Suprapubic skin (tissue), 4 donors: Measurements from ENCODE around the gene FOXJ3. TPM values are rescaled to one million over a fixed set of nuclear protein-coding genes. Genes with fewer than 3 reads are reported as not detected.

Source experiments
- DNase-seq, 2 donors: peaks; one replicate each; pipeline ENCODE4 v3.0.0-alpha.2; 2019; ENCODE audit warnings: low spot score in 2 of 2
- H3K27ac ChIP-seq: fragments of 200-600 bp; sonication (generic); one replicate; pipeline ENCODE4 v1.5.1; 2019
- H3K27me3 ChIP-seq: fragments of 200-600 bp; sonication (generic); one replicate; pipeline ENCODE4 v1.5.1; 2019
- H3K36me3 ChIP-seq: fragments of 200-600 bp; sonication (generic); one replicate; pipeline ENCODE4 v1.5.1; 2019
- H3K4me1 ChIP-seq: fragments of 200-600 bp; sonication (generic); one replicate; pipeline ENCODE4 v1.5.1; 2019
- H3K4me3 ChIP-seq: fragments of 200-600 bp; sonication (generic); one replicate; pipeline ENCODE4 v1.5.1; 2019; ENCODE audit warnings: mild to moderate bottlenecking
- H3K9me3 ChIP-seq: fragments of 200-600 bp; sonication (generic); one replicate; pipeline ENCODE4 v1.5.1; 2019
- EP300 ChIP-seq: sonication (generic); formaldehyde crosslinking; IDR thresholded peaks from one replicate; pipeline ENCODE4 v1.6.1; 2017; ENCODE audit warnings: antibody characterized with exemption
- POLR2A ChIP-seq, 2 donors: fragments of 450-650 bp; IDR thresholded peaks; one replicate each; pipeline ENCODE4 v1.6.1; 2017; ENCODE audit warnings: antibody characterized with exemption in 2 of 2, mild to moderate bottlenecking in 2 of 2, moderate library complexity in 2 of 2
- POLR2AphosphoS5 ChIP-seq, 3 donors: sonication (generic); formaldehyde crosslinking; IDR thresholded peaks; one replicate each; pipeline ENCODE4 v1.6.1; 2017; ENCODE audit warnings: antibody characterized with exemption in 3 of 3
- WGBS: methylation state at CpG from one replicate; pipeline ENCODE4 v1.1.5; 2018; 5-methylcytosine and 5-hydroxymethylcytosine counted together
- total RNA-seq, 4 donors: library from RNA; depleted of rRNA; stranded (reverse); fragments of >200 nt; gene quantifications; one replicate each; pipeline ENCODE4 v1.1.0, GENCODE V29; 2016
- TF ChIP-seq, protein P1 (sequence below), 2 donors: fragments of 200-600 bp in 1 of 2; fragments of 450-650 bp in 1 of 2; sonication (generic) in 1 of 2; IDR thresholded peaks; one replicate each; pipeline ENCODE4 v1.5.1; 2016 to 2019; ENCODE audit warnings: antibody characterized with exemption in 2 of 2, mild to moderate bottlenecking in 1 of 2, moderate library complexity in 1 of 2

The FOXJ3 gene
- total RNA-seq, 4 donors from 2014 or later, result 37.0 to 71.0 (median 41.1) TPM

DNA sequence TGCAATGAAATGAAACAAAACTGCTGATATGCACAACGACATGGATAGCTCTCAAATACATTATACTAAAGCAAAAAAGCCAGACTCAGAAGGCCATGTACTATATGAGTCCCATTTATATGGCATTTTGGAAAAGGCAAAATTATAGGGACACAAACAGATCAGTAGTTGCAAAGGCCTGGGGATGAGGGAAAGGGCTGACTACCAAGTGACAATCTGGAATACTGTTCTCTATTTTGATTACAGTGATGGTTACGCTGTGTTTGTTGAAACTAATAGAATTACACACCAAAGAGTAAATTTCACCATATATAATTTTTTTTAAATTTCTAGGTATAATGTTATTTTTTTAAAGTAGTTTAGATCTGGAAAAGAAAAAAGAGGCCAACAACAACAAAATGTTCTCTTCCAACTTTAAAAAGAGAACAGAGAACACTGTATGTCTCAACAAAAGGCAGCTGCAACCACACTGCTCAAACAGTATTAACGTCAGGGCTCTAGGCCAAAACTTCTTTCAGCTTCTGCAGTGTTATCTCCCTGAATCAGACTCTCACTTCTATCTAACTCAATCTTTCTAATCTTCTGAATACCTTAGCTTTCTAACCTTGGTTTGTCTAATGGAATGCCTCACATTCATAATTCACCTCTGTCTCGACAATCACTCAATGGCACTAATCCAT, 75.8 kb downstream of the FOXJ3 start:
- H3K4me1 ChIP-seq, result peaks cover 29% of the 10 kb centered on the region
- H3K4me3 ChIP-seq, result no peak overlapping the region
- 49% methylated on average over 4 of the region's 4 CpGs for WGBS
- no peak overlapping the region for H3K27ac ChIP-seq
- TF ChIP-seq POLR2AphosphoS5 (IDR thresholded peaks at IDR 0.05), result no peak
- TF ChIP-seq, protein P1, sequence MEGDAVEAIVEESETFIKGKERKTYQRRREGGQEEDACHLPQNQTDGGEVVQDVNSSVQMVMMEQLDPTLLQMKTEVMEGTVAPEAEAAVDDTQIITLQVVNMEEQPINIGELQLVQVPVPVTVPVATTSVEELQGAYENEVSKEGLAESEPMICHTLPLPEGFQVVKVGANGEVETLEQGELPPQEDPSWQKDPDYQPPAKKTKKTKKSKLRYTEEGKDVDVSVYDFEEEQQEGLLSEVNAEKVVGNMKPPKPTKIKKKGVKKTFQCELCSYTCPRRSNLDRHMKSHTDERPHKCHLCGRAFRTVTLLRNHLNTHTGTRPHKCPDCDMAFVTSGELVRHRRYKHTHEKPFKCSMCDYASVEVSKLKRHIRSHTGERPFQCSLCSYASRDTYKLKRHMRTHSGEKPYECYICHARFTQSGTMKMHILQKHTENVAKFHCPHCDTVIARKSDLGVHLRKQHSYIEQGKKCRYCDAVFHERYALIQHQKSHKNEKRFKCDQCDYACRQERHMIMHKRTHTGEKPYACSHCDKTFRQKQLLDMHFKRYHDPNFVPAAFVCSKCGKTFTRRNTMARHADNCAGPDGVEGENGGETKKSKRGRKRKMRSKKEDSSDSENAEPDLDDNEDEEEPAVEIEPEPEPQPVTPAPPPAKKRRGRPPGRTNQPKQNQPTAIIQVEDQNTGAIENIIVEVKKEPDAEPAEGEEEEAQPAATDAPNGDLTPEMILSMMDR (IDR thresholded peaks at IDR 0.05), result no peak
- no peak for TF ChIP-seq POLR2A (IDR thresholded peaks at IDR 0.05)
- no peak for DNase-seq
- H3K36me3 ChIP-seq, result no peaks in the 10 kb centered on the region
- no peaks in the 10 kb centered on the region for H3K27me3 ChIP-seq
- no peaks in the 10 kb centered on the region for H3K9me3 ChIP-seq

DNA sequence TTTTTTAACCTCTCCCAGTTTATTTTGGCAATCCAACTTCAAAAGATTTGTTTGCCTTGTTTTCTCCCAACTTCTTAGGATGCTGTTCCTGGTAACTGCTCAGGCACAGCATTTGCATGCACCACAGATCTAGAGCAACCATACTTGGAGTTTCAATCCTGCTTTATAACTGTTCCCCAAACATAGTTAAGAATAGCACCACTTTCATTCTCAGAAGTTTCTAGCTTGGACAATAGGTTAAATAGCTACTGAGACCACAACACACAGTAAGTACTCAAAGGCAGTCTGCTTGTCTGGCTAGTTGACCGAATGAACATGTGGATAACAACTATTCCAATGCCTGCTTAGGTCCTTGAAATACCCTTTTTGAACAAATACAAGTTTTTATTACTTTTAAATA, 76.8 kb downstream of the FOXJ3 start:
- TF ChIP-seq POLR2A (IDR thresholded peaks at IDR 0.05) (no peak), EP300 (no peak), POLR2AphosphoS5 (IDR thresholded peaks at IDR 0.05) (no peak)
- TF ChIP-seq, protein P1 (IDR thresholded peaks at IDR 0.05), result no peak
- Histone ChIP-seq H3K4me1 (peaks cover 29% of the 10 kb centered on the region), H3K27ac (no peak overlapping the region), H3K4me3 (no peak overlapping the region), H3K36me3 (no peaks in the 10 kb centered on the region), H3K9me3 (no peaks in the 10 kb centered on the region), H3K27me3 (no peaks in the 10 kb centered on the region)
- 94% methylated on average over 1 of the region's 1 CpG for WGBS
- DNase-seq, result no peak

DNA sequence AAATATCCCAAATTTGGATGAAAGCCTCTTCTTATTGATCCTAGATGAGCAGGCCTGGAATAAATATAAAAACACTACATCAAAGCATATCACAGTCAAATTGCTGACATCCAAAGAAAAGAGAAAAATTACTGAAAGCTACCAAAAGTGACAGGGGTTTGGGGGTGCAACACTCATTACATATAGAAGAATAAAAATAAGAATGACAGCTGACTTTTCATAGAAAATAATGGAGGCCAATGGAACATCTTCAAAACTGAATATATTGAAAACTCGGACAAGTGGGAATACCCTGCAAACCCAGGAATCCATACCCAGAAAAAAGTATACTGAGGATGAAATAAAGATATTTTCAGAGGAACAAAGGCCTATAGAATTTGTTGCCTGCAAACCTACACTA, 84.0 kb downstream of the FOXJ3 start:
- TF ChIP-seq POLR2AphosphoS5 (IDR thresholded peaks at IDR 0.05), result no peak
- TF ChIP-seq EP300, result no peak
- TF ChIP-seq POLR2A (IDR thresholded peaks at IDR 0.05), result no peak
- H3K9me3 ChIP-seq, result no peaks in the 10 kb centered on the region
- no peak overlapping the region for H3K4me3 ChIP-seq
- 100% methylated on average over 1 of the region's 1 CpG for WGBS
- H3K27ac ChIP-seq, result no peak overlapping the region
- no peaks in the 10 kb centered on the region for H3K36me3 ChIP-seq
- no peaks in the 10 kb centered on the region for H3K4me1 ChIP-seq
- DNase-seq, result no peak
- H3K27me3 ChIP-seq, result no peaks in the 10 kb centered on the region

DNA sequence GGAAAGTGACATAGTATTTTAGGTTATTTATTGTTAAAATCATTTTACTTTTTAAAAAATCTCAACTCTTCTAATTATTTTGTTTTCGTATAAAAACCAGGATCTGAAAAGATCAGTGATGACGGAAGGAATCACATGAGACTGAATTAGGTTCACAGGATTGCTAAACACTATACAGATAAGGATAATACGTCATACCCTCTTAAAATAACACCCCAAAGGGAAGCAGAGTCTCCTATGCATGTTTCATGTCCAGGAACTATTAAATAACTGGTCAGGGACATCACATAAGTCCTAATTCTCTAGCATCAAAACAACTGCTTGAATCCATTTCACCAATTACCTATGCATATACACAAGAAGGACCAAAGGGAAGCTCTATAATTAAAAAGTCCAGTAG, 84.9 kb downstream of the FOXJ3 start:
- Histone ChIP-seq H3K36me3 (no peaks in the 10 kb centered on the region), H3K9me3 (no peaks in the 10 kb centered on the region), H3K27me3 (no peaks in the 10 kb centered on the region), H3K27ac (no peak overlapping the region), H3K4me1 (no peaks in the 10 kb centered on the region), H3K4me3 (no peak overlapping the region)
- TF ChIP-seq EP300 (no peak), POLR2A (IDR thresholded peaks at IDR 0.05) (no peak), POLR2AphosphoS5 (IDR thresholded peaks at IDR 0.05) (no peak)
- TF ChIP-seq, protein P1 (IDR thresholded peaks at IDR 0.05), result no peak
- WGBS, result 65% methylated on average over 3 of the region's 3 CpGs
- DNase-seq, result no peak

DNA sequence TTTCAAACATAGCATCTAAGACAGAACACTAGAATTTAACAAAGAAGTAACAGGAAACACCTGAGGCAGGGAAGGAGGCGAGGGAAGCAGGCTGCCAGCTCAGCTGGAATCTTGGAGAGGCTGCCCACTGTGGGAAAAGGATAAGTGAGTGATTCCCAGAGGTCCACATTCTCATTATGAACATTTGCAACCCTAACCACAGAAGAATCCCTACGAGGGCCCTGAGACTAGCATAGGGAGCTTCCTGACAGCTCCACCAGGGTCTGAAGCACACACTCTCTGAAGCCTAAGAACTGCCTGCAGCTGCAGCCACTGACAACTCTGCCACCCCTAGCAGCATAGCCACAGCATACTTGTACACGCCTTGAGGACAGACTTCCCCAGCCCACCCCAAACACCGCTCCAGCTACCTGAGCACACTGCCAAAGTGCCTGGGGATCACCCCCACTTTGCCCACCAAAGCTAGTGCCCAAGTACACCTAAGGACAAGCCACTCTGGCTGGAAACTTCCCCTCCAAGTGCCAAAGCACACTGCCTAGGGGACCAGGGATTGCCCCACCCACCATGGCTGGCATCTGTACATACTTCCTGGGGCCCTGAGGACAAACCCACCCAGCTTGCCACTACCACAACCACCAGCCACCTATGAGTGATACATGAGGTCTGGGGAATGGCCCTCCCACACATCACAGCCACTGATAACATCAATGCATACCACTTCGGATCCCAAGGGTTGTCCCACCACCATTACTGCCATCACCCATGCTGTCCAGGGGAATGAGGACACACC, 93.9 kb downstream of the FOXJ3 start:
- Histone ChIP-seq H3K4me1 (peaks cover 8% of the 10 kb centered on the region), H3K36me3 (no peaks in the 10 kb centered on the region), H3K9me3 (no peaks in the 10 kb centered on the region), H3K4me3 (no peak overlapping the region), H3K27ac (no peak overlapping the region), H3K27me3 (no peaks in the 10 kb centered on the region)
- 51% methylated on average over 5 of the region's 5 CpGs for WGBS
- DNase-seq, result no peak
- TF ChIP-seq, protein P1 (IDR thresholded peaks at IDR 0.05), result no peak
- TF ChIP-seq POLR2AphosphoS5 (IDR thresholded peaks at IDR 0.05) (no peak), POLR2A (IDR thresholded peaks at IDR 0.05) (no peak), EP300 (no peak)
